ENCODE data around the gene DLL3. TPM values are rescaled to one million over a fixed set of nuclear protein-coding genes. Genes with fewer than 3 reads are reported as not detected.

The DLL3 gene
- total RNA-seq, 6 experiments from 2014 or later, result not detected

DNA sequence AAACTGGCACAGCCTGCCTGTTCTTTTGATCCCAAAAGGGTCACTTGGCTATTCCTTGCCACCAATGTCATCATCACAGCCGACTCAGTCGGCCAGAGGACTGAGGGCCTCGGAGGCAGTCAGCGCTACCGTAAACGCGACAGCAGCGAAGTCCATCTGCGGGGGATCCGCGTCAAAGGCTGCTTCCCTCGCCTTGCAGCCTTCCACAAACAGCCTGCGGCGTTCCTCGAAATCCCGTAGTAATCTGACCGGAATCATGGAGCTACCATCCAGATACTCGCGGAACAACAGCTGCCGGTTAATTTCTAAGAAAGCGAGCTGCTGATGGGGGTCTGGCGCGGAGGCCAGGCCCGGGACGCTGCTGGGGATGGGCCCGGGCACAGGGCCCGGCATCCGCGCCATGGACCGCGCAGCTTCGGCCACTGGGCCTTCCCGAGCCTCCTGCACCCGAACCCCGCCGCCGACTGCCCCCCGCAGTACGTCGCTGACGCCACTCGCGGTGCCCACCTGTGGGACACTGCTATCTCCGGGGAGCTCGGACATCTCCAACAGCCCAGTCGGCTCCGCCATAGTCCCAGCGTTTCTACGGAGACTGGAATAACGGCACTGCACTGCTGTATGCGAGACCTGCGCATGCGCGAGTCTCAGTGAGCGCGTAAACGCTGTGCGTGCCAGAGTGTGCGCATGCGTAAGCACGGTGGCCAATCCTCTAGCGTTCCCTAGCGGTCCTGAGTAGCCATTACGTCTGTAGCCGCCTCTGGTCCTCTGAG, 33.7 kb downstream of the DLL3 start, which contains the start of gene EID2B:
EID2B (minus strand) TSS at position 620 of the 770 bp plus-strand sequence; CDS start at position 570, 50 bp downstream.
- peak within 1 kb of the TSS; percentile 58 to 62 (median 61) for H3K27ac ChIP-seq
- no peaks in the 10 kb centered on the region for H3K36me3 ChIP-seq
- ATAC-seq (peak; percentile 97 to 99 (median 98)), DNase-seq (peak; percentile 95 to 97 (median 96))
- no peaks in the 10 kb centered on the region for H3K9me3 ChIP-seq
- intact Hi-C loops (cut with DNase I), result loop anchor here (5.0 to 10.0 kb wide), 3 partner anchors 55 to 98 kb away; partner anchors contain the start of gene RPS16 (in 1 of the 2)
- peak within 1 kb of the TSS; percentile 92 to 99 (median 93) for H3K4me3 ChIP-seq
- H3K27me3 ChIP-seq, result no peaks in the 10 kb centered on the region
- WGBS (ENCODE audit: insufficient coverage, low coverage, low lambda C conversion rate, missing lambda C conversion rate), result 0% methylated on average over 26 of the region's 65 CpGs
- TF ChIP-seq, protein P1, sequence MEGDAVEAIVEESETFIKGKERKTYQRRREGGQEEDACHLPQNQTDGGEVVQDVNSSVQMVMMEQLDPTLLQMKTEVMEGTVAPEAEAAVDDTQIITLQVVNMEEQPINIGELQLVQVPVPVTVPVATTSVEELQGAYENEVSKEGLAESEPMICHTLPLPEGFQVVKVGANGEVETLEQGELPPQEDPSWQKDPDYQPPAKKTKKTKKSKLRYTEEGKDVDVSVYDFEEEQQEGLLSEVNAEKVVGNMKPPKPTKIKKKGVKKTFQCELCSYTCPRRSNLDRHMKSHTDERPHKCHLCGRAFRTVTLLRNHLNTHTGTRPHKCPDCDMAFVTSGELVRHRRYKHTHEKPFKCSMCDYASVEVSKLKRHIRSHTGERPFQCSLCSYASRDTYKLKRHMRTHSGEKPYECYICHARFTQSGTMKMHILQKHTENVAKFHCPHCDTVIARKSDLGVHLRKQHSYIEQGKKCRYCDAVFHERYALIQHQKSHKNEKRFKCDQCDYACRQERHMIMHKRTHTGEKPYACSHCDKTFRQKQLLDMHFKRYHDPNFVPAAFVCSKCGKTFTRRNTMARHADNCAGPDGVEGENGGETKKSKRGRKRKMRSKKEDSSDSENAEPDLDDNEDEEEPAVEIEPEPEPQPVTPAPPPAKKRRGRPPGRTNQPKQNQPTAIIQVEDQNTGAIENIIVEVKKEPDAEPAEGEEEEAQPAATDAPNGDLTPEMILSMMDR (IDR thresholded peaks at IDR 0.05), result peak; percentile 93 to 99 (median 96)
- peak; percentile 40 for TF ChIP-seq POLR2A (IDR thresholded peaks at IDR 0.05)
- peaks cover 0 to 6% (median 3%) of the 10 kb centered on the region in 4 donors for H3K4me1 ChIP-seq

DNA sequence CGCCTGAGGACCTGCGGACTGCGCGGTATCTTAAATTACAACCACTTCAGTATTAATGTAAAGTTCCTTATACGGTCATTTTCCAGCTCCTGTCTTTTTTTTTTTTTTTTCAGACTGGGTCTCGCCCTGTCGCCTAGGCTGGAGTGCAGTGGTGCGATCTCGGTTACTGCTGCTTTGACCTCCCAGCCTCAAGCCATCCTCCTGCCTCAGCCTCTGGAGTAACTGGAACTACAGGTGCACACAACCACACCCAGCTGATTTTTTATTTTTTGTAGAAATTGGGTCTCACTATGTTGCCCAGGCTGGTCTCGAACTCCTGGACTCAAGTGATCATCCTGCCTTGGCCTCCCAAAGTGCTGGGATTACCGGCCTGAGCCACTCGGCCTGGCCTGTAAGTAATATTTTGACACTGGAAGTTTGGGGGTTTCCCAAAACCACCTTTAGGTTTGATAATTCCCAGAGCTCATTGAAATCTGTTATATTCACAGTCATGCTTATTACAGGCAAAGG, 34.3 kb downstream of the DLL3 start:
- 18% methylated on average over 11 of the region's 12 CpGs for WGBS (ENCODE audit: insufficient coverage, low coverage, low lambda C conversion rate, missing lambda C conversion rate)
- peak overlapping the region in 2 of 3 donors; percentile 93 to 99 for H3K4me3 ChIP-seq
- H3K36me3 ChIP-seq, result no peaks in the 10 kb centered on the region
- H3K4me1 ChIP-seq, result peaks cover 0 to 7% (median 3%) of the 10 kb centered on the region in 4 donors
- TF ChIP-seq POLR2A (IDR thresholded peaks at IDR 0.05), result no peak
- no peaks in the 10 kb centered on the region for H3K27me3 ChIP-seq
- H3K27ac ChIP-seq, result no peak overlapping the region
- intact Hi-C loops (cut with DNase I), result loop anchor here (5.0 to 10.0 kb wide), 3 partner anchors 56 to 98 kb away; partner anchors contain the start of gene RPS16 (in 1 of the 2)
- DNase-seq (no peak), ATAC-seq (no peak)
- H3K9me3 ChIP-seq, result no peaks in the 10 kb centered on the region

DNA sequence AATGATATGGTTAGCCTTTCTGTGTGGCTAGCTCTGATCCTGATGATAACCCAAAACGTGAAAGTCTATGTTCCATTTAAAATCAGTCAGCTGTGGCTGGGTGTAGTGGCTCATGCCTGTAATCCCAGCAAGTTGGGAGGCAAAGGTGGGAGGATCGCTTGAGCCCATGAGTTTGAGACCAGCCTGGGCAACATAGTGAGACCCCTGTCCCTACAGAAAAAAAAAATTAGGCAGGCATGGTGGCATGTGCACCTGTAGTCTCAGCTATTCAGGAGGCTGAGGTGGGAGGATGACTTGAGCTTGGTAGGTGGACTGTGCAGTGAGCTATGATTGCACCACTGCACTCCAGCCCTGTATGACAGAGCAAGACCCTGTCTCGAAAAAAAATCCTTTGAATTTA, 35.0 kb downstream of the DLL3 start:
- no peak for DNase-seq
- H3K4me1 ChIP-seq, result peaks cover 0 to 14% (median 7%) of the 10 kb centered on the region in 4 donors
- no peak for ATAC-seq
- H3K4me3 ChIP-seq, result no peak overlapping the region
- H3K9me3 ChIP-seq, result no peaks in the 10 kb centered on the region
- intact Hi-C loops (cut with DNase I), result loop anchor here (5.0 to 10.0 kb wide), 3 partner anchors 56 to 99 kb away; partner anchors contain the start of gene RPS16 (in 1 of the 2)
- H3K36me3 ChIP-seq, result no peaks in the 10 kb centered on the region
- 62% methylated on average over 2 of the region's 3 CpGs for WGBS (ENCODE audit: insufficient coverage, low coverage, low lambda C conversion rate, missing lambda C conversion rate)
- H3K27ac ChIP-seq, result no peak overlapping the region
- H3K27me3 ChIP-seq, result no peaks in the 10 kb centered on the region
- TF ChIP-seq, protein P1 (IDR thresholded peaks at IDR 0.05), result no peak
- TF ChIP-seq POLR2A (IDR thresholded peaks at IDR 0.05), result no peak

DNA sequence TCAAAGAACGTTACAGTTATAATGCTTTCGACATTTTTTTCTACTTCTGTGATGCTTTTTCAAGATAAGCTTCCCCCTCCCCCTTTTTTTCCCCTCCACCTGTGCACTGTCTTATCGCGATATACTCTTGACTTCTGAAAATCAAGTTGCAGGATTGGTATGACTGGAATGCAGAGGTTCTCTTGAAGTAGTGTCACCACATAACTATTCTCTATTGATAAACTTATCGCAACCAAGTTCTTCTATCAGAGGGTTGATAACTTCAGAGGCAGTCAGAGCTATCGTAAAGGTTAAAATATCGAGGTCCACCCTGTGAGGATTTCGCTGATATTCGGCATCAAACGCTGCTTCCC, 40.4 kb downstream of the DLL3 start:
- 0% methylated on average over 10 of the region's 10 CpGs for WGBS (ENCODE audit: insufficient coverage, low coverage, low lambda C conversion rate, missing lambda C conversion rate)
- ATAC-seq (no peak), DNase-seq (no peak)
- Histone ChIP-seq H3K36me3 (no peaks in the 10 kb centered on the region), H3K4me1 (peaks cover 0 to 16% (median 8%) of the 10 kb centered on the region in 4 donors), H3K27ac (peak overlapping the region; percentile 82 to 88 (median 86)), H3K4me3 (peak overlapping the region; percentile 77 to 85 (median 79)), H3K27me3 (no peaks in the 10 kb centered on the region), H3K9me3 (no peaks in the 10 kb centered on the region)
- TF ChIP-seq, protein P1 (IDR thresholded peaks at IDR 0.05), result no peak
- no peak for TF ChIP-seq POLR2A (IDR thresholded peaks at IDR 0.05)
- intact Hi-C loops (cut with DNase I), result loop anchor here (10.0 kb wide), 2 partner anchors 64 to 104 kb away; partner anchors contain the start of gene RPS16 (in 1 of the 2)
